ENCODE measurements around the gene RFX4. TPM values are rescaled to one million over a fixed set of nuclear protein-coding genes. Genes with fewer than 3 reads are reported as not detected.

Gene RFX4
- total and polyA plus RNA-seq, 7 donors, result 0.56 TPM; not detected in 6

DNA sequence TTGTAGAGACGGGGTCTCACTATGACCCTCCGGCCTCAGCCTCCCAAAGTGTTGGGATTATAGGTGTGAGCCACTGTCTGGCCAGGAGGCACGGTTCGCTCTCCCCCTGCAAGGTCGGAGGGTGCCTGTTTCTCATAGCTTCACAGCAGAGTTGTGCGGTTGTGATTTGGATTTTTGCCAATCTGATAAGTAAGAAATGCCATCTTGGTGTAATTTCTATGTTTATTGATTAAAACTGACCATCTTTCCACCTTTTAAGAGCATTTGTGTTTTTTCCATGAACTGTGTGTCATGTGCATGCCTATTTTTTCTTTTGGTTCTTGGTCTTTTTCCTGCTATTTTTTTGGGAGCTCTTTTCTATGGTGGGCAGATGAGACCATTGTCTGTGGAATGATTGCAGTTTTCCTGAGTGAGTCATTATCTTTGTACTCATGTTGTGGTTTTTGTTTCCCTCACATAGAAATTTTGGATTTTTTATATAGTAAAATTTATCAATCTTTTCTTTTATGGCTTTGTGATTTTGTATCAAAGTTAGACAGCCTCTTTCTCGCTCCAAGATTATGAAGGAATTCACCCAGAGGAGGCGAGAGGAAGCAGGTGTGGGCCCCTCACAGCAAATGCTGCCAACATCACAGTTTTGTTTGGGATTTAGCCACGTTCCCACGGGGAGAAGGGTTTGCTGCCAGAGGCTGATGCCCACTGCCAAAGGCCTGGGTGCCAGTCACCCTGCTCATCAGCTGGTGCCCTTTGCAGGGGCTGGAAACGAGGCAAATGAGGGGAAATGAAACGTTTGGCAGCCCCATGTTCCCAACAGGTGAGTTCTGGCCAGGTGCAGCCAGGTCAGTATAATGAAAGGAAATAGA is 47.2 kb downstream of the RFX4 start:
- 45 to 51% (median 46%) methylated on average over 12 of the region's 12 CpGs for WGBS, 3 donors
- H3K4me3 ChIP-seq, result no peak overlapping the region
- intact Hi-C loops (cut with DNase I), result no loop called here
- H3K27ac ChIP-seq, result no peak overlapping the region
- TF ChIP-seq, protein P1, sequence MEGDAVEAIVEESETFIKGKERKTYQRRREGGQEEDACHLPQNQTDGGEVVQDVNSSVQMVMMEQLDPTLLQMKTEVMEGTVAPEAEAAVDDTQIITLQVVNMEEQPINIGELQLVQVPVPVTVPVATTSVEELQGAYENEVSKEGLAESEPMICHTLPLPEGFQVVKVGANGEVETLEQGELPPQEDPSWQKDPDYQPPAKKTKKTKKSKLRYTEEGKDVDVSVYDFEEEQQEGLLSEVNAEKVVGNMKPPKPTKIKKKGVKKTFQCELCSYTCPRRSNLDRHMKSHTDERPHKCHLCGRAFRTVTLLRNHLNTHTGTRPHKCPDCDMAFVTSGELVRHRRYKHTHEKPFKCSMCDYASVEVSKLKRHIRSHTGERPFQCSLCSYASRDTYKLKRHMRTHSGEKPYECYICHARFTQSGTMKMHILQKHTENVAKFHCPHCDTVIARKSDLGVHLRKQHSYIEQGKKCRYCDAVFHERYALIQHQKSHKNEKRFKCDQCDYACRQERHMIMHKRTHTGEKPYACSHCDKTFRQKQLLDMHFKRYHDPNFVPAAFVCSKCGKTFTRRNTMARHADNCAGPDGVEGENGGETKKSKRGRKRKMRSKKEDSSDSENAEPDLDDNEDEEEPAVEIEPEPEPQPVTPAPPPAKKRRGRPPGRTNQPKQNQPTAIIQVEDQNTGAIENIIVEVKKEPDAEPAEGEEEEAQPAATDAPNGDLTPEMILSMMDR (IDR thresholded peaks at IDR 0.05), result no peak
- ATAC-seq (no peak), DNase-seq (no peak)
- peaks cover 0 to 3% (median 2%) of the 10 kb centered on the region in 3 donors for H3K27me3 ChIP-seq (ENCODE audit: insufficient read depth in 3 of 3, low read length in 2 of 3)
- no peaks in the 10 kb centered on the region for H3K36me3 ChIP-seq (ENCODE audit: insufficient read depth in 1 of 2, low read depth in 1 of 2)
- no peaks in the 10 kb centered on the region for H3K4me1 ChIP-seq
- H3K9me3 ChIP-seq, result no peaks in the 10 kb centered on the region

DNA sequence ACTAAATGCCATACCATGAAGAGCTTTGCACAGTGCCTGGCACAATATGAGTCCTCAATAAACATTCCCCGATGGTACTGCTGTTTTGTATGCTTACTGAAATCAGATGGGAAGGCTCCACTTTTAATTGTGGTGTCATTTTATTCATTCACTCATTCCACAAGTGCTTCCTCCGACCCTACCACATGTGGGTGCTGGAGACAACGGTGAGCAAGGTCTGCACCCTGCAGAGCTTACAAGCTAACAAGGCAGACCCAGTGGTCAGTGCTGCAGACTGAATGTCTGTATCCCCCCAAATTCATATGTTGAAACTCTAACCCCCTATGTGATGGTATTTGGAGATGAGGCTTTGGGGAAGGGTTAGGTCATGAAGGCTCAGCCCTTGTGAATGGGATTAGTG is 48.3 kb downstream of the RFX4 start:
- Histone ChIP-seq H3K9me3 (no peaks in the 10 kb centered on the region), H3K27ac (no peak overlapping the region), H3K36me3 (ENCODE audit: insufficient read depth in 1 of 2, low read depth in 1 of 2) (no peaks in the 10 kb centered on the region), H3K4me1 (no peaks in the 10 kb centered on the region), H3K27me3 (ENCODE audit: insufficient read depth in 3 of 3, low read length in 2 of 3) (peaks cover 0 to 3% (median 2%) of the 10 kb centered on the region in 3 donors), H3K4me3 (no peak overlapping the region)
- DNase-seq (no peak), ATAC-seq (no peak)
- TF ChIP-seq, protein P1 (IDR thresholded peaks at IDR 0.05), result no peak
- 37 to 62% (median 50%) methylated on average over 3 of the region's 3 CpGs for WGBS, 3 donors
- intact Hi-C loops (cut with DNase I), result no loop called here

DNA sequence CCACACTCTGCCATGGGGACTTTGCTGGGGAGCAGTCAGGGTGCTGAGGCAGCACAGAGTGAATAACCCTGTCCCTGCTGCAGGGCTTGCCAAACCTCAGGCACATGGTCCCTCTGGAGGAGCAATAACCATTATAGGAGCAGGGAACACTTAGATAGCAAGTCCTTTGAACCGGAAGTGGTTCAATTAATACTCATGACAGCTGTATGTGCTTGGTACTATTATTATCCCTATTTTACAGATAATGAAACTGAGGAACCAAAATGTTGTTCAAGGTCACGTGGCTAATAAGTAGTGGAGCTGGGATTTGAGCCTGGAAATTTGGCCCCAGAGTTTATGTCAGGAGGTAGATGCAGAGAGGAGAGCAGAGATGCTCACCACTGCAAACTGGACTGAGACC is 49.0 kb downstream of the RFX4 start:
- H3K9me3 ChIP-seq, result no peaks in the 10 kb centered on the region
- DNase-seq, result no peak
- H3K27me3 ChIP-seq (ENCODE audit: insufficient read depth in 3 of 3, low read length in 2 of 3), result peaks cover 0 to 3% (median 2%) of the 10 kb centered on the region in 3 donors
- H3K27ac ChIP-seq, result no peak overlapping the region
- no peaks in the 10 kb centered on the region for H3K4me1 ChIP-seq
- no peak for ATAC-seq
- H3K4me3 ChIP-seq, result no peak overlapping the region
- intact Hi-C loops (cut with DNase I), result no loop called here
- no peaks in the 10 kb centered on the region for H3K36me3 ChIP-seq (ENCODE audit: insufficient read depth in 1 of 2, low read depth in 1 of 2)
- TF ChIP-seq, protein P1 (IDR thresholded peaks at IDR 0.05), result no peak
- WGBS, 3 donors, result 44 to 54% (median 45%) methylated on average over 2 of the region's 2 CpGs

DNA sequence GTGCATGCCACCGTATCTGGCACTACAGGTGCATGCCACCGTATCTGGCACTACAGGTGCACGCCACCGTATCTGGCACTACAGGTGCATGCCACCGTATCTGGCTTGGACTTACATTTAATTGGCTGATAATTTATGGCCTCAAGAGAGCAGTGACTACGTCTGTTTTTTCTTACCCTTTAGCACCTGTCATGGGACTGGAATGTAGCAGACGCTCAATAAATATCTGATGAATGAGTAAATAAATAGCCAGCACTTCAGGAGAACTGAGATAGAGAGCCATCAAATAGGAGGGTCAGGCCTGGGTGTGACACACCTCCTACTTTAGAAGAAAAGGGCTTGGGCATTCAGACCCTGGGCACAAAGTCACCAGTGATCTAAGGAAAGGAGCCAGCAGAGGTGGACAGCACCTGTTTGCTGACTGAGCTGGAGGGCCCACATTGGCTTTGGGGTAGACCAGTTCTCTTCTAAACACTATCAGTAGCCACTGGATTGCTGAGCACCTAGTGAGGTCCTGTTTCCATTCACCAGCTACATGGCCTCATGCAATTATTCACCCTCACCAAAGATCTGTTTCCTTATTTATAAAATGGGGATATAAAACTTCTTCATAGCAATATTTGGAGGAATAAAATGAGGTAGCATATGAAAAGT is 50.1 kb downstream of the RFX4 start:
- no peaks in the 10 kb centered on the region for H3K36me3 ChIP-seq (ENCODE audit: insufficient read depth in 1 of 2, low read depth in 1 of 2)
- H3K4me3 ChIP-seq, result no peak overlapping the region
- H3K4me1 ChIP-seq, result no peaks in the 10 kb centered on the region
- no peak for DNase-seq
- TF ChIP-seq, protein P1 (IDR thresholded peaks at IDR 0.05), result no peak
- H3K27me3 ChIP-seq (ENCODE audit: insufficient read depth in 3 of 3, low read length in 2 of 3), result peaks cover 0 to 3% (median 2%) of the 10 kb centered on the region in 3 donors
- intact Hi-C loops (cut with DNase I), result no loop called here
- no peak for ATAC-seq
- no peak overlapping the region for H3K27ac ChIP-seq
- WGBS, 3 donors, result 38 to 50% (median 41%) methylated on average over 7 of the region's 7 CpGs
- H3K9me3 ChIP-seq, result no peaks in the 10 kb centered on the region
